Neural progenitor cell (in vitro differentiated cells): Measurements from ENCODE around the gene MAN2B2.

Experiments used
- EZH2 ChIP-seq: fragments of 200-600 bp; sonication (generic); IDR thresholded peaks from 2 replicates; pipeline ENCODE4 v1.6.1; 2017; ENCODE audit warnings: antibody characterized with exemption, mild to moderate bottlenecking, moderate library complexity
- EZH2phosphoT487 ChIP-seq: fragments of 200-600 bp; sonication (generic); IDR thresholded peaks from 2 replicates; pipeline ENCODE4 v1.6.1; 2017; ENCODE audit warnings: antibody characterized with exemption
- TF ChIP-seq, protein P1 (sequence below): fragments of 200-600 bp; sonication (generic); IDR thresholded peaks from 2 replicates; pipeline ENCODE4 v1.5.1; 2017; ENCODE audit warnings: antibody characterized with exemption, mild to moderate bottlenecking

DNA sequence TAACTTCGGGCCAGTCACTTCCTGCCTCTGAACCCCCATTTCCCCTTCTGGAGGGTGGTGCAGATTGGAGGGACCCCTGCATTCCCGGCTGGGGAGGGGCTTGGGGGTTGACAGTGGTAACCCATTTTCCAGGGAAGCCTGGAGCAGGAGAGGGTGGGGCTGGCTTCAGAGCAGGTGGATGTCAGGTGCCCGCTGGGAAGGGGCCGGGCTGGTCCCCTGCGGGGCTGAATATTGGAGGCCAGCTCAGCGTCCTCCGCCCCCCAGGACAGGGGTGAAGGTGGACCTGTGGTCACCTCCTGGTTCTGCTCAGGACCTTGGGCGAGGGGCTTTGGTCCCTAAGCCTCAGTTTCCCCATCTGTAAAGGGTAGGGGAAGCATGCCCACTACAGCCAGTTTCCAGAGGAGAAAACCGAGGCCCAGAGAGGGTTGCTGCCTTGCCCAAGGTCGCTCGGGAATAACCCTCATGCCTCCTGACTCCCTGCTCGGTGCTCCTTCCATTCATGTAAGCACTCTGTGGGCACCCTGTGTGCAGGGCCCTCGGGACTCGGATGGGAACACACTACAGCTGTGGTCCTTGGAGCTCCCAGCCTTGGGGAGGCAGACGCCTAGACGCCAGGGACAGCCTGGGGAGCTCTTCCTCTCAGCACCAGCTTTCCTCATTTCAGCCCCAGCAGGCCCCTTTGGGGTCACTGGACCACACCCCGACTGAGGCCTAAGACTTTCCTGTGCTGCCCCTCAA is 683 bp downstream of the MAN2B2 start:
- TF ChIP-seq, protein P1, sequence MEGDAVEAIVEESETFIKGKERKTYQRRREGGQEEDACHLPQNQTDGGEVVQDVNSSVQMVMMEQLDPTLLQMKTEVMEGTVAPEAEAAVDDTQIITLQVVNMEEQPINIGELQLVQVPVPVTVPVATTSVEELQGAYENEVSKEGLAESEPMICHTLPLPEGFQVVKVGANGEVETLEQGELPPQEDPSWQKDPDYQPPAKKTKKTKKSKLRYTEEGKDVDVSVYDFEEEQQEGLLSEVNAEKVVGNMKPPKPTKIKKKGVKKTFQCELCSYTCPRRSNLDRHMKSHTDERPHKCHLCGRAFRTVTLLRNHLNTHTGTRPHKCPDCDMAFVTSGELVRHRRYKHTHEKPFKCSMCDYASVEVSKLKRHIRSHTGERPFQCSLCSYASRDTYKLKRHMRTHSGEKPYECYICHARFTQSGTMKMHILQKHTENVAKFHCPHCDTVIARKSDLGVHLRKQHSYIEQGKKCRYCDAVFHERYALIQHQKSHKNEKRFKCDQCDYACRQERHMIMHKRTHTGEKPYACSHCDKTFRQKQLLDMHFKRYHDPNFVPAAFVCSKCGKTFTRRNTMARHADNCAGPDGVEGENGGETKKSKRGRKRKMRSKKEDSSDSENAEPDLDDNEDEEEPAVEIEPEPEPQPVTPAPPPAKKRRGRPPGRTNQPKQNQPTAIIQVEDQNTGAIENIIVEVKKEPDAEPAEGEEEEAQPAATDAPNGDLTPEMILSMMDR, result no peak
- TF ChIP-seq EZH2phosphoT487 (no peak), EZH2 (no peak)
